Hematopoietic multipotent progenitor cell treated with erythropoietin and hydrocortisone succinate and interleukin-3 and kit ligand, for 6 days (in vitro differentiated cells): Measurements from ENCODE around the gene SLC7A7.
"Not testable (repeated sequence)": the region's sequence is repeated elsewhere in the genome, so short reads cannot be mapped to it uniquely, and the experiment has no call there.

Source experiments
- DNase-seq: peaks from one replicate; pipeline ENCODE4 v3.0.0-alpha.2; 2015

The SLC7A7 gene

GRCh38 chr14:22814941-22815713, at the start of gene SLC7A7:
Gene SLC7A7, minus strand, starts transcription at chr14:22815435. Its CDS starts 2,037 bp downstream, at chr14:22813398.
- DNase-seq, result no peak

- no peak for DNase-seq
Measured at GRCh38 chr14:22864979-22865378, 49.7 kb upstream of the SLC7A7 start.

DNA sequence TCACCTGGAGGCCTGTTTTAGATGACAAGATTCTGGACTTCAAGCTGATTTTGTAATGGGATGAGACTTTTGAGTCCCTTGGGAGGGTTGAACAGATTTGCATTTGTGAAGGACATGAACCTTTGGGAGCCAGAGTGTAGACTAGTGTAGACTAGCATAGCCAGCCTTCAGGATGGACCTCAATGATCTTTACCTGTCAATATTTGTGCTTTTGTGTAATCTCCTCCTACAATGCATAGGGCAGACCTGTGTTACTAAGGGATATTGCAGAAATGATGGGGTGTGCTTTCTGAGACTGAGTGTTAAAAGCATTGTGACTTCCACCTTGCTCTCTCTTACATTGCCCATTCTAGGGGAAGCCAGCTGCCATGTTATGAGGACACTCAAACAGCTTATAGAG, 46.4 kb upstream of the SLC7A7 start:
- no peak for DNase-seq

GRCh38 chr14:22860377-22860776, 45.1 kb upstream of the SLC7A7 start:
- DNase-seq, result not testable (repeated sequence)

DNA sequence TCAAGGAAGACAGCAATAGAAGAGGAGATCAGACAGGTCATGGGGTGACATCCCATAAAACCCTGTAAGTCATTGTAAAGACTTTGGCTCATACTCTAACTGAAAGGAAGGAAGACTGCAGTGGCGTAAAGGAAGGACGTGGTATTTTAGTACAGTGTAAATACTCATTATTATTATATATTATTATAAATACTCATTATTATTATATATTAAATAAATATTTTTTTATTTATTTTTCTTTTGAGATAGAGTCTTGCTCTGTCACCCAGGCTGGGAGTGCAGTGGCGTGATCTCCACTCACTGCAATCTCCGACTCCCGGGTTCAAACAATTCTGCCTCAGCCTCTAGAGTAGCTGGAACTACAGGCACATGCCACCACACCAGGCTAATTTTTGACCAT, 41.2 kb upstream of the SLC7A7 start:
- DNase-seq, result no peak

GRCh38 chr14:22854963-22855724, 39.9 kb upstream of the SLC7A7 start:
- DNase-seq, result no peak

GRCh38 chr14:22854296-22854695, 39.1 kb upstream of the SLC7A7 start:
- DNase-seq, result not testable (repeated sequence)

- peak; percentile 88 for DNase-seq
Measured at GRCh38 chr14:22852940-22853767, 37.9 kb upstream of the SLC7A7 start.

DNA sequence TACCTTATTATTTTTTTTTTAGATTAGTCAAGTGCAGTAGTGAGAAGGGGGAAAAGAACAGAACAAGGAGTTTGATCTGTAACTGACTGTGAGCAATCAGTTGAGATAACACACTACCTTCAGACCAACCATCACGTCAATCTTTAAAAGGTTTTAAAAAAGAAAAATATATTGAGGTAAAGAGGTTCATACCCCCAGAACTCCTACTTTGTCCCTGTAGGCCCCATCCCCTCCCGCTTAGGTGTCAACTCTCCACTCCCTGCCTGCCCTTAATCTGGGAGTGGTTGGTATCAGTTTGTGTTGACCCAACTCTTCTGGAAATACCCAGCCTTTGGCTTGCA, 37.3 kb upstream of the SLC7A7 start:
- DNase-seq, result no peak

GRCh38 chr14:22852178-22852577, 36.9 kb upstream of the SLC7A7 start:
- DNase-seq, result not testable (repeated sequence)

- peak; percentile 37 for DNase-seq
Measured at GRCh38 chr14:22850944-22851764, 35.9 kb upstream of the SLC7A7 start.

DNA sequence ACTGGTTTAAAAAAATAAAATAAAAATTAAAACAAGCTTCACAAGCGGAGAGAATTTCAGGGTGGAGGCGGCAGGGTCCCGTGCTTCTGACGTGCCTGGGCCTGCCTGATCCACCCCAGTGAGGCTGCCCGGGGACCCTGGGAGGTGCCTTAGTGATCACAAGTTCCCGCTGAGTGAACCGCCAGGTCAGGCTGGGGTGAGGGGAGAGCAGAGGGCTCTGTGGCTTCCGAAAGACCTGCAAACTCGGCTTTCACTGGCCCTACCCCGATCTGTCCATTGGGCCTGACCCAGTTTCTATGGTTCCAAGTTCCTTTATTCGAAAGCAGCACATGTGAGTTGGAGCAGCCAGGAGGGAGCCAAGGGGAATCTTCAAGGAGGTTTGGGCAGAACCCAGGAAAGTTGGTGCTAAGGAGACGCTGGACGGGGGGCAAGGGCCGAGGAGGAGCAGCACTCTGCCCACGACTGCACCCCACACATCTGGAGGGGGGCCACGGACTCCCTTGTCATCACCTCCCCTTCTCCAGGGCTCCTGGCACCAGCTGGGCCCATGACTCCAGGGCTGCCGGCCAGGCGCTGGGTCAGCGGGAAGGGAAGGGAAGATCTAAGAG, 34.1 kb upstream of the SLC7A7 start:
- no peak for DNase-seq

DNA sequence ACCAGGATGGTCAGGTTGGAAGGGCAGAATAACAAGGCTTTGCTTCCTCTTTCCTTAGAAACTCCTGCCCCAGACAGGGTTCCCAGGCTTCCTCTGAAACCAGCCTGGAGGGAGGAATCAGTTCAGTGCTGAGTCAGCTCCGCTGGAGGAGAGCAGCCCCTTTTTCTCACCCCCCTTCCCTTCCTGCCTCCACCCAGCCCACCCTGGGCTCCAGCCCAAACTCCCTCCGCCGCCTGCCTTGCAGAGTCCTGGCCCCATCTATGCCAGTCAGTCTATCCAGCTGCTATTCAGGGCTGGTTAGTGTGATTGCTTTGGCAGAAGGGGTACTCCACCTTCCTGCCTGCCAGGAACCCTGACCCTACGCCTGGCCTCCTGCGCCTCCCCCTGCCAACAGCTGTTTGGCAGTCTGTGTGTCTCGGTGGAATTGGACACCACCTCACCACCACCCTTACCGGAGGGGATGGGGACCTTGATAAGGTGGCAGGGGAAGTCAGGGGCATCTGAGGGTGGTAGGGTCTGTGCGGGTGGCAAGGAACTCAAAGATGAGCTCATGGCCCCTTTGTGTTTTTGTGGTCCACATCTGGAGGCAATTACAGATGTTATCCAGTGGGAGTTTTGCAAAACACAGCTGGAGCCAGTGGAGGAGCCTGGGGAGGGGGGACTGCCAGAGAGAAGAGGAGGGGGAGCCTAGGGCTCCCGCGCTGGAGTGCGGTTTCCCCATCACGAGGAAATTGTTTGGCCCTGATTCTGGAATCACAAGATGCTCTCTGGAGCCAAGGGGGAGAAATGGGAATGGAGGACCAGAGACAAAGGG, 33.3 kb upstream of the SLC7A7 start:
- DNase-seq, result peak; percentile 42

DNA sequence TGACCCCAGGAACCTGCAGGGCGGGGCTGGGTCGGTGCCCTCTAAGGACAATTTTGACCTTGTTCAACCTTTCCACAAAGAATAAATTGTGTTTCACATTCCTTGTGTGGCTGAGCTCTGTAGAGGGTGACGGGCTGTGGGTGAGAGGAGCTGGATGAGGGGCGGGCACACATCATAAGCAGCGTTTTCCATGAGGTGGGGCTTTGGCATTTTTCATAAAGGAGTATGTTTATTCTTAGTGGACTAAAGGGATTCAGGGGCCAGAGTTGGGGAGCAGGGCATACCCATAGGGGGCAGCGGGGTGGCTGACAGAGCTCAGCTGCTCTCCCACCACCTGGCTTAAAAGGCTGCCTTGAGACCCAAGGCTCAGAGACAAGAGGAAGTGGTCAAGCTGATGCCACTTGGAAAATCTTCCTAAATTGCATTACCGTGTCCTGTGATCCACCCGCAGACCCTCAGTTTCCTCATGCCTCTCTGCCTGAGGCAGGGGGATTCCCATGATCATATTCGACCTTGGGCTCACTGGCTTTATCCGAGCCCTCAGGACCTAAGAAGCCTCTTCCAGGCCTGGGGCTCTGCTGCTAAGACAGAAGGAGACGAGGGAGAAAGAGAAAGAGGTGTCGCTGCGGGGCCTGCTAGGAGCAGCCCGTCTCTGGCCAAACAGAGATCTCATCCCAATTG, 32.6 kb upstream of the SLC7A7 start:
- DNase-seq, result peak; percentile 46

DNA sequence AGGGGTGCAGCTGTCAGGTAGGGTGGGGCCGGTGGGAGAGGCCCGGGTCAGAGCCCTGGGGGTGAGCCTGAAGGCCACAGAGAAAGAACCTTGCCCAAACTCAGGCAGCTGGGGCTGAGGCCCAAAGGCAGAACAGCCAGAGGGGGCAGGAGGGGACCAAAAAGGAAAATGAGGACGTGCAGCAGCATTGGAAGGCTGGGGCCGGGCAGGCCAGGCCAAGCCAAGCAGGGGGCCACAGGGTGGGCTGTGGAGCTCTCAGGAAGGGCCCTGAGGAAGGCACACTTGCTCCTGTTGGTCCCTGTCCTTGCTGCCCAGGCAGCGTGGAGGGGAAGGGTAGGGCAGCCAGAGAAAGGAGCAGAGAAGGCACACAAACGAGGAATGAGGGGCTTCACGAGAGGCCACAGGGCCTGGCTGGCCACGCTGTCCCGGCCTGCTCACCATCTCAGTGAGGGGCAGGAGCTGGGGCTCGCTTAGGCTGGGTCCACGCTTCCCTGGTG, 31.6 kb upstream of the SLC7A7 start:
- no peak for DNase-seq

- DNase-seq, result no peak
Measured at GRCh38 chr14:22845821-22846625, 30.8 kb upstream of the SLC7A7 start.

DNA sequence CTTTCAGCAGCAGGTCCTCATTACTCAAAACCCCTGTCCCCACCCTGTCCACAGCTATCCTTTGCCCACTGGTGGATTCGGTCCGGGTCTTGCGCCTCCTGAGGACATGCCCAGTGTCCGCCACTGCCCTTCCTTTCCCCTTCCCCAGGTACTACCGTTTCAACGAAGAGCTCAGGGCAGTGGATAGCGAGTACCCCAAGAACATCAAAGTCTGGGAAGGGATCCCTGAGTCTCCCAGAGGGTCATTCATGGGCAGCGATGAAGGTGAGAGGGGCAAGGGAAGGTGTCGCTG, 29.8 kb upstream of the SLC7A7 start:
- DNase-seq, result no peak

DNA sequence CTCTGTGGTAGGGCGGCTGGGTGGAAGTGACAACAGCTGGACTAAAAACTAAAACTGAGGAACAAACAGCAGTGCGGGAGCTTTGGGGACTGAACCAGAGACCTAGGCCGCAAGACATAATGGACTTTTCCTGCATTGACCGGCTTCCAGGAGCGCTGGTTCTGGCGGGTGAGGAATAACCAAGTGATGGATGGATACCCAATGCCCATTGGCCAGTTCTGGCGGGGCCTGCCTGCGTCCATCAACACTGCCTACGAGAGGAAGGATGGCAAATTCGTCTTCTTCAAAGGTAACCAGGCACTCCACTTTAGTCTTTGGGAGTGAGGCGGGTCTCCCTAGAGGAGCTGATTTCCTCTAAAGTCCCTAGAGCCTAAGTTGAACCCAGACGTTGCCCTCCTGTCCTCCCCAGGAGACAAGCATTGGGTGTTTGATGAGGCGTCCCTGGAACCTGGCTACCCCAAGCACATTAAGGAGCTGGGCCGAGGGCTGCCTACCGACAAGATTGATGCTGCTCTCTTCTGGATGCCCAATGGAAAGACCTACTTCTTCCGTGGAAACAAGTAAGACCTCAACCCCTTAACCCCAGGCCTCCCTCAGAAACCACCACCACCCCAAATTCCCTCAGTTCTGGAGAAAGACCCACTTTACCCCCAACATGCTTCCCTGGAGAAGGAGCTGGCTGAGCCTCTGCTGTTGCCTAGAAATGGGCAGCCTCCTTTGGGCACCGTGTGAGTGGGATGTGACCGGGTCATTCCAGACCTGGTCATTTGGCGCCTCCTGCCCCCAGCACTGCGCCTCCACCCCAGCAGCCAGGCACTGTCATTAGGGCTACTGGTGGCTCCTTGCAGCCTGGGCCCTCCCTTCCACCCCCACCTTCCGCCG, 29.2 kb upstream of the SLC7A7 start:
- no peak for DNase-seq
